ENCODE results near the gene ZMYND8. TPM values are rescaled to one million over a fixed set of nuclear protein-coding genes. Genes with fewer than 3 reads are reported as not detected.

The ZMYND8 gene
- total RNA-seq, 1 donor, result 18.8 TPM

GRCh38 chr20:47223896-47224295 lies 132.6 kb downstream of the ZMYND8 start:
- Histone ChIP-seq H3K27ac (ENCODE audit: low read depth, low read length) (no peak overlapping the region), H3K36me3 (ENCODE audit: insufficient read depth, low read length) (peaks cover 60% of the 10 kb centered on the region), H3K4me2 (ENCODE audit: insufficient read depth, low read length) (no peak overlapping the region), H3K4me3 (ENCODE audit: insufficient read depth, low read length) (no peak overlapping the region), H4K20me1 (ENCODE audit: insufficient read depth, low read length) (no peaks in the 10 kb centered on the region), H3K4me1 (ENCODE audit: insufficient read depth, low read length) (no peaks in the 10 kb centered on the region), H3K9me3 (ENCODE audit: low read depth, low read length) (no peaks in the 10 kb centered on the region), H2AFZ (ENCODE audit: low read length) (no peak overlapping the region), H3K79me2 (ENCODE audit: insufficient read depth, low read length) (no peaks in the 10 kb centered on the region), H3K27me3 (ENCODE audit: insufficient read depth, low read length) (no peaks in the 10 kb centered on the region)
- DNase-seq (ENCODE audit: insufficient read length, low spot score, missing footprints), result no peak
- TF ChIP-seq CTCF (IDR thresholded peaks at IDR 0.05; ENCODE audit: extremely low read depth, low read depth, low read length), result no peak

- no peaks in the 10 kb centered on the region for H4K20me1 ChIP-seq (ENCODE audit: insufficient read depth, low read length)
- TF ChIP-seq CTCF (IDR thresholded peaks at IDR 0.05; ENCODE audit: extremely low read depth, low read depth, low read length), result no peak
- no peak overlapping the region for H2AFZ ChIP-seq (ENCODE audit: low read length)
- no peaks in the 10 kb centered on the region for H3K79me2 ChIP-seq (ENCODE audit: insufficient read depth, low read length)
- no peaks in the 10 kb centered on the region for H3K9me3 ChIP-seq (ENCODE audit: low read depth, low read length)
- H3K4me2 ChIP-seq (ENCODE audit: insufficient read depth, low read length), result no peak overlapping the region
- H3K27me3 ChIP-seq (ENCODE audit: insufficient read depth, low read length), result no peaks in the 10 kb centered on the region
- peaks cover 56% of the 10 kb centered on the region for H3K36me3 ChIP-seq (ENCODE audit: insufficient read depth, low read length)
- H3K4me3 ChIP-seq (ENCODE audit: insufficient read depth, low read length), result no peak overlapping the region
- H3K27ac ChIP-seq (ENCODE audit: low read depth, low read length), result no peak overlapping the region
- H3K4me1 ChIP-seq (ENCODE audit: insufficient read depth, low read length), result no peaks in the 10 kb centered on the region
- DNase-seq (ENCODE audit: insufficient read length, low spot score, missing footprints), result no peak
Measured at GRCh38 chr20:47222468-47223119, 133.9 kb downstream of the ZMYND8 start.

- H3K27ac ChIP-seq (ENCODE audit: low read depth, low read length), result no peak overlapping the region
- H3K9me3 ChIP-seq (ENCODE audit: low read depth, low read length), result no peaks in the 10 kb centered on the region
- DNase-seq (ENCODE audit: insufficient read length, low spot score, missing footprints), result no peak
- no peak overlapping the region for H3K4me2 ChIP-seq (ENCODE audit: insufficient read depth, low read length)
- H3K36me3 ChIP-seq (ENCODE audit: insufficient read depth, low read length), result peaks cover 42% of the 10 kb centered on the region
- H3K4me3 ChIP-seq (ENCODE audit: insufficient read depth, low read length), result no peak overlapping the region
- no peaks in the 10 kb centered on the region for H3K27me3 ChIP-seq (ENCODE audit: insufficient read depth, low read length)
- peaks cover under 1% of the 10 kb centered on the region for H3K4me1 ChIP-seq (ENCODE audit: insufficient read depth, low read length)
- H3K79me2 ChIP-seq (ENCODE audit: insufficient read depth, low read length), result no peaks in the 10 kb centered on the region
- H2AFZ ChIP-seq (ENCODE audit: low read length), result no peak overlapping the region
- H4K20me1 ChIP-seq (ENCODE audit: insufficient read depth, low read length), result no peaks in the 10 kb centered on the region
- TF ChIP-seq CTCF (IDR thresholded peaks at IDR 0.05; ENCODE audit: extremely low read depth, low read depth, low read length), result no peak
Measured at GRCh38 chr20:47221036-47221625, 135.4 kb downstream of the ZMYND8 start.

- no peaks in the 10 kb centered on the region for H4K20me1 ChIP-seq (ENCODE audit: insufficient read depth, low read length)
- no peak overlapping the region for H2AFZ ChIP-seq (ENCODE audit: low read length)
- H3K4me2 ChIP-seq (ENCODE audit: insufficient read depth, low read length), result no peak overlapping the region
- peak; percentile 63 for TF ChIP-seq CTCF (IDR thresholded peaks at IDR 0.05; ENCODE audit: extremely low read depth, low read depth, low read length)
- H3K36me3 ChIP-seq (ENCODE audit: insufficient read depth, low read length), result peaks cover 41% of the 10 kb centered on the region
- no peaks in the 10 kb centered on the region for H3K27me3 ChIP-seq (ENCODE audit: insufficient read depth, low read length)
- H3K27ac ChIP-seq (ENCODE audit: low read depth, low read length), result no peak overlapping the region
- peaks cover 4% of the 10 kb centered on the region for H3K79me2 ChIP-seq (ENCODE audit: insufficient read depth, low read length)
- H3K4me1 ChIP-seq (ENCODE audit: insufficient read depth, low read length), result peaks cover 6% of the 10 kb centered on the region
- no peak for DNase-seq (ENCODE audit: insufficient read length, low spot score, missing footprints)
- H3K9me3 ChIP-seq (ENCODE audit: low read depth, low read length), result no peaks in the 10 kb centered on the region
- H3K4me3 ChIP-seq (ENCODE audit: insufficient read depth, low read length), result no peak overlapping the region
Measured at GRCh38 chr20:47220161-47220582, 136.3 kb downstream of the ZMYND8 start.
